Endothelial cell of umbilical vein (primary cell): Measurements from ENCODE around the gene TNFRSF12A. TPM values are rescaled to one million over a fixed set of nuclear protein-coding genes. Genes with fewer than 3 reads are reported as not detected.

Experiments used
- BruUV-seq: library from RNA; stranded (reverse); fragments of 400-500 nt; replicated peaks from 2 replicates; lab custom pipeline; 2021; lab: Mats Ljungman, UMichigan
- CTCF ChIA-PET: fragments of 300-600, 350-600 bp; sonication (Branson Sonifier 250); formaldehyde crosslinking; loops from one replicate; lab custom pipeline; 2021; ENCODE audit warnings: antibody characterized with exemption, inconsistent platforms; lab: Charles Lee
- POLR2A ChIA-PET: fragments of 300-600, 350-600 bp; sonication (Branson Sonifier 250); formaldehyde crosslinking; loops from one replicate; lab custom pipeline; 2021; ENCODE audit warnings: antibody characterized with exemption, inconsistent platforms; lab: Charles Lee
- DNase-seq: peaks from one replicate; pipeline ENCODE4 v3.0.0-alpha.2; 2011; ENCODE audit warnings: low read depth, low spot score
- FAIRE-seq: peaks from 2 replicates; lab custom pipeline; 2011; peaks lifted over from hg19 to GRCh38; lab: Jason Lieb, UNC
- H2AFZ ChIP-seq: 2 replicates; pipeline ENCODE4 v1.6.0; 2012; ENCODE audit warnings: low read depth, low read length, control low read depth, inconsistent platforms
- H3K27ac ChIP-seq: 2 replicates; pipeline ENCODE4 v1.5.1; 2011; ENCODE audit warnings: low read depth, mild to moderate bottlenecking, control low read depth, low read length, moderate library complexity; ENCODE audit not compliant: insufficient read depth
- H3K27me3 ChIP-seq, 2 experiments: 2 replicates each; pipeline versions ENCODE4 v1.6.0 to v1.6.1; 2011; ENCODE audit warnings: low read length in 2 of 2, mixed read lengths in 1 of 2; ENCODE audit not compliant: control insufficient read depth in 2 of 2, insufficient read depth in 2 of 2
- H3K36me3 ChIP-seq, 2 experiments: 2 replicates in 1 of 2; 3 replicates in 1 of 2; pipeline ENCODE4 v1.5.1; 2011; ENCODE audit warnings: low read length in 2 of 2, mild to moderate bottlenecking in 1 of 2, moderate library complexity in 1 of 2; ENCODE audit not compliant: control insufficient read depth in 2 of 2, insufficient read depth in 2 of 2; ENCODE audit errors: extremely low read depth in 1 of 2
- H3K4me1 ChIP-seq: 3 replicates; pipeline ENCODE4 v1.5.1; 2011; ENCODE audit warnings: mild to moderate bottlenecking, low read length; ENCODE audit not compliant: control insufficient read depth, insufficient read depth; ENCODE audit errors: extremely low read depth
- H3K4me2 ChIP-seq: 2 replicates; pipeline ENCODE4 v1.6.1; 2011; ENCODE audit warnings: low read length, control low read depth, mixed read lengths; ENCODE audit not compliant: insufficient read depth
- H3K4me3 ChIP-seq, 3 experiments: fragments of 200-600 bp in 1 of 3; sonication (generic), shearing (Covaris generic) in 1 of 3; replicated peaks in 1 of 3; 2 replicates each; pipeline ENCODE4 v1.5.1; 2011 to 2016; ENCODE audit warnings: control low read depth in 3 of 3, low read length in 3 of 3, mild to moderate bottlenecking in 2 of 3, inconsistent platforms in 1 of 3, low read depth in 1 of 3, moderate library complexity in 1 of 3; ENCODE audit not compliant: insufficient read depth in 1 of 3
- H3K79me2 ChIP-seq: 2 replicates; pipeline ENCODE4 v1.6.0; 2012; ENCODE audit warnings: low read length, inconsistent platforms; ENCODE audit not compliant: control insufficient read depth, insufficient read depth
- H3K9ac ChIP-seq: replicated peaks from 2 replicates; pipeline ENCODE3; 2011; ENCODE audit warnings: low read length, control low read depth; ENCODE audit not compliant: insufficient read depth; ENCODE audit errors: extremely low read depth
- H3K9me1 ChIP-seq: replicated peaks from 3 replicates; pipeline ENCODE4 v1.6.0; 2011; ENCODE audit warnings: mild to moderate bottlenecking, low read length; ENCODE audit not compliant: control insufficient read depth, insufficient read depth; ENCODE audit errors: extremely low read depth
- H3K9me3 ChIP-seq: replicated peaks from 2 replicates; pipeline ENCODE4 v1.5.1; 2012; ENCODE audit warnings: low read length, inconsistent platforms; ENCODE audit not compliant: control insufficient read depth, insufficient read depth
- H4K20me1 ChIP-seq: replicated peaks from 2 replicates; pipeline ENCODE3; 2011; ENCODE audit warnings: mild to moderate bottlenecking, low read length; ENCODE audit not compliant: control insufficient read depth, insufficient read depth; ENCODE audit errors: extremely low read depth
- CTCF ChIP-seq, 2 donors: IDR thresholded peaks; 1 replicate in 1 of 2; 2 replicates in 1 of 2; pipeline ENCODE4 v1.5.1; 2011; ENCODE audit warnings: low read length in 2 of 2, mild to moderate bottlenecking in 2 of 2, moderate library complexity in 2 of 2, control low read depth in 1 of 2, inconsistent platforms in 1 of 2, low read depth in 1 of 2; ENCODE audit not compliant: insufficient read depth in 1 of 2; ENCODE audit errors: extremely low read depth in 1 of 2
- EZH2 ChIP-seq: IDR thresholded peaks from 2 replicates; pipeline ENCODE4 v1.6.1; 2012; ENCODE audit warnings: borderline replicate concordance, low read depth, mild to moderate bottlenecking, moderate library complexity, low read length, inconsistent platforms; ENCODE audit not compliant: severe bottlenecking
- FOS ChIP-seq: IDR thresholded peaks from 2 replicates; pipeline ENCODE4 v1.6.1; 2011; ENCODE audit warnings: mild to moderate bottlenecking, low read length, moderate library complexity, borderline replicate concordance; ENCODE audit not compliant: insufficient read depth
- GATA2 ChIP-seq: IDR thresholded peaks from 2 replicates; pipeline ENCODE4 v1.7.0; 2011; ENCODE audit warnings: low read depth, mild to moderate bottlenecking, moderate library complexity, mixed read lengths, low read length; ENCODE audit not compliant: insufficient read length, insufficient read depth
- JUN ChIP-seq: IDR thresholded peaks from 2 replicates; pipeline ENCODE4 v1.6.1; 2011; ENCODE audit warnings: borderline replicate concordance, low read depth; ENCODE audit not compliant: insufficient read length, insufficient read depth
- MAX ChIP-seq: IDR thresholded peaks from 2 replicates; pipeline ENCODE4 v1.6.1; 2011; ENCODE audit not compliant: insufficient read depth, insufficient read length
- MYC ChIP-seq: IDR thresholded peaks from one replicate; pipeline ENCODE4 v1.6.1; 2011; ENCODE audit warnings: mild to moderate bottlenecking, low read depth, low read length
- POLR2A ChIP-seq: IDR thresholded peaks from 2 replicates; pipeline ENCODE4 v1.6.1; 2012; ENCODE audit warnings: low read depth, mild to moderate bottlenecking, control low read depth, low read length
- POLR2AphosphoS5 ChIP-seq: IDR thresholded peaks from 2 replicates; pipeline ENCODE4 v1.6.1; 2012; ENCODE audit warnings: low read depth, mild to moderate bottlenecking, control low read depth, low read length, moderate library complexity; ENCODE audit not compliant: insufficient read depth
- dilution Hi-C: fragments of 300-500 bp; cut with MboI; formaldehyde crosslinking; loops from one replicate; pipeline ENCODE4 v1.15.0; 2019; ENCODE audit warnings: low sequenced_read_pairs; ENCODE audit not compliant: extremely low pct_ligation_motif_present
- intact Hi-C: fragments of 100-400 bp; cut with micrococcal nuclease; formaldehyde crosslinking; loops from one replicate; pipeline ENCODE4 v1.10.0; 2022
- polyA plus RNA-seq, 4 experiments: library from polyadenylated mRNA; depleted of rRNA in 3 of 4; stranded (reverse) in 3 of 4; unstranded in 1 of 4; fragments of >200 nt; gene quantifications; 2 replicates each; pipeline versions ENCODE4 v1.2.1 to v1.2.3, GENCODE V29; 2011 to 2012; ENCODE audit warnings: missing spikeins in 1 of 4
- total RNA-seq: library from RNA; stranded (reverse); gene quantifications from 2 replicates; pipeline ENCODE4 v1.2.3, GENCODE V29; 2021

Gene TNFRSF12A
- total and polyA plus RNA-seq, 2 donors (not counting 3 experiments of a cell fraction or from before 2014, with no cell fraction given), result 162 to 187 TPM

- ChIA-PET POLR2A (interaction anchor here (1.8 kb wide), 1 partner anchor 12 kb away, joined by 11 read pairs; the partner anchor contains the start of gene TNFRSF12A), CTCF (interaction anchor here (1.7 to 1.8 kb wide), 3 partner anchors 12 to 24 kb away, joined by 6 to 10 read pairs (median 8); partner anchors contain the start of gene TNFRSF12A)
- Histone ChIP-seq H3K9ac (no peak overlapping the region), H3K4me1 (peaks cover 16% of the 10 kb centered on the region), H3K79me2 (no peaks in the 10 kb centered on the region), H3K9me3 (no peaks in the 10 kb centered on the region), H3K36me3 (no peaks in the 10 kb centered on the region), H3K9me1 (no peaks in the 10 kb centered on the region), H4K20me1 (no peaks in the 10 kb centered on the region), H3K27me3 (peaks cover 14 to 15% of the 10 kb centered on the region in 2 experiments), H3K4me3 (no peak overlapping the region), H3K27ac (no peak overlapping the region), H2AFZ (peak overlapping the region; percentile 77), H3K4me2 (peak overlapping the region; percentile 50)
- FAIRE-seq (no peak), DNase-seq (no peak)
- dilution Hi-C loops (no loop called here), intact Hi-C loops (no loop called here)
- no peak for TF ChIP-seq EZH2
- TF ChIP-seq GATA2, result peak; percentile 22
- BruUV-seq, result no TSS peak
Observed at GRCh38 chr16:3007957-3008689, 12.0 kb upstream of the TNFRSF12A start.

GRCh38 chr16:3008690-3009037, 11.5 kb upstream of the TNFRSF12A start:
- Histone ChIP-seq H3K4me2 (no peak overlapping the region), H3K27me3 (peaks cover 19 to 20% of the 10 kb centered on the region in 2 experiments), H4K20me1 (no peaks in the 10 kb centered on the region), H3K27ac (no peak overlapping the region), H3K9me3 (no peaks in the 10 kb centered on the region), H3K4me3 (no peak overlapping the region), H2AFZ (no peak overlapping the region), H3K4me1 (peaks cover 16% of the 10 kb centered on the region), H3K79me2 (no peaks in the 10 kb centered on the region), H3K9ac (no peak overlapping the region), H3K36me3 (no peaks in the 10 kb centered on the region), H3K9me1 (no peaks in the 10 kb centered on the region)
- POLR2A ChIA-PET, result interaction anchor here (1.8 kb wide), 1 partner anchor 12 kb away, joined by 11 read pairs; the partner anchor contains the start of gene TNFRSF12A
- FAIRE-seq, result no peak
- dilution Hi-C loops, result no loop called here
- TF ChIP-seq POLR2AphosphoS5 (no peak), EZH2 (no peak), FOS (no peak), CTCF (IDR thresholded peaks at IDR 0.05; ENCODE audit: extremely low read depth in 1 of 2, insufficient read depth in 1 of 2, low read depth in 1 of 2, low read length in 2 of 2) (no peak), JUN (no peak), MYC (no peak), MAX (no peak), POLR2A (no peak), GATA2 (no peak)
- intact Hi-C loops, result no loop called here
- CTCF ChIA-PET, result interaction anchor here (1.7 to 1.8 kb wide), 3 partner anchors 11 to 23 kb away, joined by 6 to 10 read pairs (median 8); partner anchors contain the start of gene TNFRSF12A
- no peak for DNase-seq
- BruUV-seq, result no TSS peak
